AG04450 (cell line): ENCODE measurements around the gene SCN4A. TPM values are rescaled to one million over a fixed set of nuclear protein-coding genes. Genes with fewer than 3 reads are reported as not detected.

Source experiments
- CTCF ChIA-PET: fragments of 300-600, 350-600 bp; formaldehyde crosslinking; extraction: SDS; loops from one replicate; lab custom pipeline; 2022; ENCODE audit warnings: antibody characterized with exemption, inconsistent platforms; lab: Charles Lee
- POLR2A ChIA-PET: fragments of 350-600 bp; formaldehyde crosslinking; extraction: SDS; loops from one replicate; lab custom pipeline; 2021; ENCODE audit warnings: antibody characterized with exemption, inconsistent platforms; lab: Yijun Ruan, JAX
- DNase-seq: peaks from one replicate; pipeline ENCODE4 v3.0.0-alpha.2; 2011; ENCODE audit warnings: low read depth, low spot score
- H3K27ac ChIP-seq: one replicate; pipeline ENCODE4 v1.5.1; 2012; ENCODE audit warnings: low read depth, low read length, control low read depth
- H3K27me3 ChIP-seq: one replicate; pipeline ENCODE4 v1.6.0; 2012; ENCODE audit warnings: low read length; ENCODE audit not compliant: control insufficient read depth, insufficient read depth
- H3K4me3 ChIP-seq: 2 replicates; pipeline ENCODE4 v1.5.1; 2011; ENCODE audit warnings: mild to moderate bottlenecking, low read depth, low read length, control low read depth
- H3K9me3 ChIP-seq: 2 replicates; pipeline ENCODE4 v1.5.1; 2012; ENCODE audit warnings: low read length; ENCODE audit not compliant: control insufficient read depth, insufficient read depth
- polyA plus RNA-seq: library from polyadenylated mRNA; depleted of rRNA; stranded (reverse); fragments of >200 nt; gene quantifications from 2 replicates; pipeline ENCODE4 v1.2.3, GENCODE V29; 2011
- TF ChIP-seq, protein P1 (sequence below): IDR thresholded peaks from 2 replicates; pipeline ENCODE4 v1.5.1; 2011; ENCODE audit warnings: low read depth, low read length, control low read depth, inconsistent platforms

Gene SCN4A
- polyA plus RNA-seq, 1 experiment = 0.01 TPM

- Histone ChIP-seq H3K9me3 (no peaks in the 10 kb centered on the region; the same call in 1 of the 2 replicates), H3K4me3 (no peak overlapping the region), H3K27ac (no peak overlapping the region), H3K27me3 (peaks cover 6% of the 10 kb centered on the region)
- DNase-seq = no peak
- ChIA-PET CTCF (interaction anchor here (1.1 to 2.2 kb wide), 4 partner anchors 9 to 96 kb away, joined by 4 to 6 read pairs (median 4); no protein-coding TSS in a partner anchor), POLR2A (no interaction called here)
- TF ChIP-seq, protein P1, sequence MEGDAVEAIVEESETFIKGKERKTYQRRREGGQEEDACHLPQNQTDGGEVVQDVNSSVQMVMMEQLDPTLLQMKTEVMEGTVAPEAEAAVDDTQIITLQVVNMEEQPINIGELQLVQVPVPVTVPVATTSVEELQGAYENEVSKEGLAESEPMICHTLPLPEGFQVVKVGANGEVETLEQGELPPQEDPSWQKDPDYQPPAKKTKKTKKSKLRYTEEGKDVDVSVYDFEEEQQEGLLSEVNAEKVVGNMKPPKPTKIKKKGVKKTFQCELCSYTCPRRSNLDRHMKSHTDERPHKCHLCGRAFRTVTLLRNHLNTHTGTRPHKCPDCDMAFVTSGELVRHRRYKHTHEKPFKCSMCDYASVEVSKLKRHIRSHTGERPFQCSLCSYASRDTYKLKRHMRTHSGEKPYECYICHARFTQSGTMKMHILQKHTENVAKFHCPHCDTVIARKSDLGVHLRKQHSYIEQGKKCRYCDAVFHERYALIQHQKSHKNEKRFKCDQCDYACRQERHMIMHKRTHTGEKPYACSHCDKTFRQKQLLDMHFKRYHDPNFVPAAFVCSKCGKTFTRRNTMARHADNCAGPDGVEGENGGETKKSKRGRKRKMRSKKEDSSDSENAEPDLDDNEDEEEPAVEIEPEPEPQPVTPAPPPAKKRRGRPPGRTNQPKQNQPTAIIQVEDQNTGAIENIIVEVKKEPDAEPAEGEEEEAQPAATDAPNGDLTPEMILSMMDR = peak; percentile 20; the same call in 1 of the 2 replicates
These were observed 43.6 kb upstream of the SCN4A start for GRCh38 chr17:64016231-64016784.

DNA sequence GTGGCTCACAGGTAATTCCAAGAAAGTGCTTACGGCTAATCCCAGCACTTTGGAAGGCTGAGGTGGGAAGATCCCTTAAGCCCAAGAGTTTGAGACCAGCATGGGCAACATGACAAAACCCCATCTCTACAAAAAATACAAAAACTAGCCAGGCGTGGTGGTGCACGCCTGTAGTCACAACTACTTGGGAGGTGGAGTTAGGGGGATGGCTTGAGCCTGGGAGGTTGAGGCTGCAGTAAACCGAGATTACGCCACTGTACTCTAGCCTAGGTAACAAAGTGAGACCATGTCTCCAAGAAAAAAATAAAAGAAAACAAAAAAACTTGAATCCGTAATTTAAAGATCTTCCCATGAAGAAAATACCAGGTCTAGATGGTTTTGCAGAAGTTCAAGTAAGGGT is 42.7 kb upstream of the SCN4A start:
- DNase-seq = no peak
- H3K27ac ChIP-seq = no peak overlapping the region
- H3K9me3 ChIP-seq = no peaks in the 10 kb centered on the region; the same call in 1 of the 2 replicates
- ChIA-PET POLR2A (no interaction called here), CTCF (no interaction called here)
- peaks cover 6% of the 10 kb centered on the region for H3K27me3 ChIP-seq
- TF ChIP-seq, protein P1 = no peak
- H3K4me3 ChIP-seq = no peak overlapping the region

- CTCF ChIA-PET = no interaction called here
- no peak overlapping the region for H3K4me3 ChIP-seq
These were observed 37.1 kb upstream of the SCN4A start for GRCh38 chr17:64009571-64010402.

DNA sequence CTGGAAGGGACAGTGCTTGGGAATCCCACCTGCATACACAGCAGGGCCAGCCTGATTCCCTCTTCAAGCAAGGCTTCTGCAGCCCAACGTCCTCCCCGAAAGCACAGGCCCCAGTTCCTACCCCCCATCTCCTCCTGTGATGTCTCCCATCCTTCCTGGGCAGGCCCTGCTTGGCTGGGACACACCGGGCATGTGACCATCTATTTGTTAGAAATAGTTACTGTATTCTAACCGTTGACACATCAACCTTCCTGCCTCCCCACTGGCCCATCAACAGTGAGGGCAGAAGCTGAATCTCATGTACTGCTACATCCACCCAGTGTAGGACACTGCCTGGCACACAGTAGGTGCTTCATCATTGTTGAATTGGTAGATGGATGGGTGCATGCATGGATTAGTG is 36.1 kb upstream of the SCN4A start:
- TF ChIP-seq, protein P1 = no peak
- POLR2A ChIA-PET = no interaction called here
- DNase-seq = no peak
- H3K4me3 ChIP-seq = no peak overlapping the region
- H3K27me3 ChIP-seq = peaks cover 9% of the 10 kb centered on the region
- H3K9me3 ChIP-seq = no peaks in the 10 kb centered on the region
- H3K27ac ChIP-seq = no peak overlapping the region
- CTCF ChIA-PET = no interaction called here

More at GRCh38 chr17:64009571-64010402, 37.1 kb upstream of the SCN4A start:
- Histone ChIP-seq H3K27ac (no peak overlapping the region), H3K9me3 (no peaks in the 10 kb centered on the region), H3K27me3 (peaks cover under 1% of the 10 kb centered on the region)
- no peak for DNase-seq
- POLR2A ChIA-PET = no interaction called here
- TF ChIP-seq, protein P1 = no peak

- ChIA-PET POLR2A (no interaction called here), CTCF (no interaction called here)
These were observed 35.6 kb upstream of the SCN4A start for GRCh38 chr17:64008346-64008745.

More at GRCh38 chr17:64008346-64008745, 35.6 kb upstream of the SCN4A start:
- peaks cover 9% of the 10 kb centered on the region for H3K27me3 ChIP-seq
- H3K27ac ChIP-seq = no peak overlapping the region
- no peak for DNase-seq
- no peaks in the 10 kb centered on the region for H3K9me3 ChIP-seq
- no peak overlapping the region for H3K4me3 ChIP-seq
- TF ChIP-seq, protein P1 = no peak
